GM12892 (cell line): Measurements from ENCODE around the gene RGS5.

Experiments
- DNase-seq: peaks from one replicate; pipeline ENCODE4 v3.0.0; 2011; ENCODE audit not compliant: insufficient read length
- FAIRE-seq: peaks from 2 replicates; lab custom pipeline; 2011; peaks lifted over from hg19 to GRCh38; lab: Jason Lieb, UNC
- POLR2A ChIP-seq: IDR thresholded peaks from 2 replicates; pipeline ENCODE4 v1.6.1; 2011; ENCODE audit warnings: low read depth, low read length, control low read depth
- POLR2AphosphoS5 ChIP-seq: IDR thresholded peaks from 2 replicates; pipeline ENCODE4 v1.6.1; 2011; ENCODE audit warnings: low read depth, low read length, control low read depth
- TAF1 ChIP-seq: IDR thresholded peaks from 2 replicates; pipeline ENCODE4 v1.6.1; 2011; ENCODE audit warnings: low read depth, mild to moderate bottlenecking, control low read depth, low read length, borderline replicate concordance

The RGS5 gene

GRCh38 chr1:163174524-163175437 is 27.9 kb downstream of the RGS5 start:
- peak; percentile 90 for FAIRE-seq
- DNase-seq = no peak
- TF ChIP-seq TAF1 (no peak), POLR2AphosphoS5 (no peak)

GRCh38 chr1:163173121-163173520 is 29.6 kb downstream of the RGS5 start:
- FAIRE-seq = no peak
- no peak for DNase-seq
- TF ChIP-seq POLR2AphosphoS5 = no peak
- TF ChIP-seq TAF1 = no peak
- no peak for TF ChIP-seq POLR2A

GRCh38 chr1:163172596-163172995 is 30.1 kb downstream of the RGS5 start:
- DNase-seq (no peak), FAIRE-seq (no peak)
- TF ChIP-seq POLR2A (no peak), TAF1 (no peak), POLR2AphosphoS5 (no peak)

- TF ChIP-seq TAF1 = no peak
- TF ChIP-seq POLR2A = no peak
- TF ChIP-seq POLR2AphosphoS5 = no peak
- FAIRE-seq (no peak), DNase-seq (no peak)
Measured at GRCh38 chr1:163171826-163172225, 30.9 kb downstream of the RGS5 start.

- no peak for DNase-seq
- FAIRE-seq = peak; percentile 30
- TF ChIP-seq TAF1 (no peak), POLR2AphosphoS5 (no peak), POLR2A (no peak)
Measured at GRCh38 chr1:163170975-163171676, 31.6 kb downstream of the RGS5 start.

- DNase-seq = no peak
- no peak for TF ChIP-seq POLR2A
- no peak for FAIRE-seq
Measured at GRCh38 chr1:163170331-163170730, 32.4 kb downstream of the RGS5 start.

GRCh38 chr1:163169553-163169952 is 33.2 kb downstream of the RGS5 start:
- DNase-seq (no peak), FAIRE-seq (no peak)
- TF ChIP-seq POLR2AphosphoS5 (no peak), POLR2A (no peak), TAF1 (no peak)

- no peak for TF ChIP-seq TAF1
- no peak for TF ChIP-seq POLR2A
- no peak for TF ChIP-seq POLR2AphosphoS5
- DNase-seq (no peak), FAIRE-seq (no peak)
Measured at GRCh38 chr1:163168053-163168452, 34.7 kb downstream of the RGS5 start.

- FAIRE-seq (no peak), DNase-seq (no peak)
- TF ChIP-seq POLR2A (no peak), POLR2AphosphoS5 (no peak), TAF1 (no peak)
Measured at GRCh38 chr1:163166886-163167555, 35.7 kb downstream of the RGS5 start.

- no peak for DNase-seq
- no peak for TF ChIP-seq POLR2A
- no peak for TF ChIP-seq TAF1
- no peak for TF ChIP-seq POLR2AphosphoS5
- FAIRE-seq = no peak
Measured at GRCh38 chr1:163165119-163165518, 37.6 kb downstream of the RGS5 start.

- DNase-seq (no peak), FAIRE-seq (no peak)
- no peak for TF ChIP-seq POLR2A
- TF ChIP-seq POLR2AphosphoS5 = no peak
- no peak for TF ChIP-seq TAF1
Measured at GRCh38 chr1:163163881-163164582, 38.7 kb downstream of the RGS5 start.
